ENCODE results near the gene ATP13A5.

Gene ATP13A5

GRCh38 chr3:193347521-193348501 is 30.7 kb downstream of the ATP13A5 start:
- DNase-seq, result no peak

- DNase-seq, result no peak
Observed at GRCh38 chr3:193346259-193346658, 32.3 kb downstream of the ATP13A5 start.

GRCh38 chr3:193345431-193345830 is 33.1 kb downstream of the ATP13A5 start:
- DNase-seq, result no peak

GRCh38 chr3:193344486-193344885 is 34.1 kb downstream of the ATP13A5 start:
- no peak for DNase-seq

GRCh38 chr3:193343726-193344222 is 34.8 kb downstream of the ATP13A5 start:
- DNase-seq, result no peak

GRCh38 chr3:193342551-193342950 is 36.0 kb downstream of the ATP13A5 start:
- no peak for DNase-seq

- no peak for DNase-seq
Observed at GRCh38 chr3:193335031-193335430, 43.5 kb downstream of the ATP13A5 start.

GRCh38 chr3:193333229-193333628 is 45.3 kb downstream of the ATP13A5 start:
- no peak for DNase-seq

GRCh38 chr3:193330555-193331204 is 47.9 kb downstream of the ATP13A5 start:
- DNase-seq, result no peak

GRCh38 chr3:193317682-193318300 is 60.8 kb downstream of the ATP13A5 start:
- DNase-seq, result no peak

GRCh38 chr3:193314161-193314560 is 64.4 kb downstream of the ATP13A5 start:
- DNase-seq, result no peak

GRCh38 chr3:193313061-193313958 is 65.2 kb downstream of the ATP13A5 start:
- DNase-seq, result no peak

GRCh38 chr3:193310914-193311723 is 67.4 kb downstream of the ATP13A5 start:
- no peak for DNase-seq

GRCh38 chr3:193305356-193305755 is 73.2 kb downstream of the ATP13A5 start:
- DNase-seq, result no peak

GRCh38 chr3:193301433-193301832 is 77.1 kb downstream of the ATP13A5 start:
- no peak for DNase-seq

GRCh38 chr3:193297421-193297820 is 81.1 kb downstream of the ATP13A5 start:
- no peak for DNase-seq

- no peak for DNase-seq
Observed at GRCh38 chr3:193295985-193296384, 82.6 kb downstream of the ATP13A5 start.

- DNase-seq, result no peak
Observed at GRCh38 chr3:193292386-193292785, 86.2 kb downstream of the ATP13A5 start.

- no peak for DNase-seq
Observed at GRCh38 chr3:193271101-193271840, 107.3 kb downstream of the ATP13A5 start.

GRCh38 chr3:193270451-193270850 is 108.1 kb downstream of the ATP13A5 start:
- DNase-seq, result no peak

All from NCI-H2107 (cell line).